ENCODE results near the gene GNG7.
"Not testable (repeated sequence)": the region's sequence is repeated elsewhere in the genome, so short reads cannot be mapped to it uniquely, and the experiment has no call there.

Gene GNG7

DNA sequence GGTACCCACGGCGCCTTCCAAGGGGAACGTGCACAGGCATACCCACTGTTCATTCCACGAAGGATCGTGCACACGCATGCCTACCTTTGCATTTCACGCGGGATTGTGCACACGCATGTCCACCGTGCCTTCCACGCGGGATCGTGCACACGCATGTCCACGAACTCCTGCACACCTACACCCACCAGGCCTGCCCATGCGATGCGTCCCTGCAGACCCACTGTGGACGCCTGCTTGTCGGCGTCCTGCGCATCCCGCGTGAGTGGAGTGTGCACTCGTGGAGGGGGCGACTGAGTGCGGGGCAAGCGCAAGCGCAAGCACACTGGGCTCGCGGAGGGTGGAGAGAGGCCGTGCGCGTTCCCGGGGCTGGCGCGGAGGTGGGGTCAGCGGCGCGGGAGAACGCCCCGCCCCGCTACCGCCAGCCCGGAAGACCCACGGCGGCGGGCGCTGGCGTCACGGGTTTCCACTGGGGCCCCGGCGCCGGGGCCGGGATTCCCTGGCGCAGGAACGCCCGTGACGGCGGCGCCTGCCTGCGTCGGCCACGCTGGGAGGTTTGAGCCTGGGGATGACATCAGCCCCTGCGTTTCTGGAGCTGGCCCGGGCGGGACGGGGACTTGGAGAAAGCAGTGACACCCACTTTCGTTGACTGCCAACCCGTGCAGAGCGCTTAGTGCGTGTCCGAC is 207.9 kb downstream of the GNG7 start:
- Histone ChIP-seq H2AFZ (ENCODE audit: low read length) (peak overlapping the region; percentile 73), H3K9me3 (replicated peaks; ENCODE audit: insufficient read depth, low read length) (no peaks in the 10 kb centered on the region), H3F3A (ENCODE audit: insufficient read depth, low read length) (peaks cover 29% of the 10 kb centered on the region), H3K27me3 (replicated peaks; ENCODE audit: insufficient read depth, low read length) (peaks cover 5% of the 10 kb centered on the region), H3K9ac (ENCODE audit: low read length) (peak overlapping the region; percentile 80), H3K27ac (ENCODE audit: low read length) (peak overlapping the region; percentile 58; the same call in 1 of the 2 replicates), H3K4me2 (ENCODE audit: low read depth, low read length) (peak overlapping the region; percentile 97), H3K9me2 (replicated peaks; ENCODE audit: insufficient read depth, low read length) (no peaks in the 10 kb centered on the region), H3K4me1 (ENCODE audit: low read length) (peaks cover 32% of the 10 kb centered on the region), H3K4me3 (ENCODE audit: low read length) (peak overlapping the region; percentile 81), H3K79me2 (ENCODE audit: low read length) (no peaks in the 10 kb centered on the region), H3K36me3 (replicated peaks; ENCODE audit: insufficient read depth, low read length) (no peaks in the 10 kb centered on the region), H4K20me1 (ENCODE audit: insufficient read depth, low read length) (no peaks in the 10 kb centered on the region)
- peak; percentile 59 for DNase-seq
- TF ChIP-seq, protein P1, sequence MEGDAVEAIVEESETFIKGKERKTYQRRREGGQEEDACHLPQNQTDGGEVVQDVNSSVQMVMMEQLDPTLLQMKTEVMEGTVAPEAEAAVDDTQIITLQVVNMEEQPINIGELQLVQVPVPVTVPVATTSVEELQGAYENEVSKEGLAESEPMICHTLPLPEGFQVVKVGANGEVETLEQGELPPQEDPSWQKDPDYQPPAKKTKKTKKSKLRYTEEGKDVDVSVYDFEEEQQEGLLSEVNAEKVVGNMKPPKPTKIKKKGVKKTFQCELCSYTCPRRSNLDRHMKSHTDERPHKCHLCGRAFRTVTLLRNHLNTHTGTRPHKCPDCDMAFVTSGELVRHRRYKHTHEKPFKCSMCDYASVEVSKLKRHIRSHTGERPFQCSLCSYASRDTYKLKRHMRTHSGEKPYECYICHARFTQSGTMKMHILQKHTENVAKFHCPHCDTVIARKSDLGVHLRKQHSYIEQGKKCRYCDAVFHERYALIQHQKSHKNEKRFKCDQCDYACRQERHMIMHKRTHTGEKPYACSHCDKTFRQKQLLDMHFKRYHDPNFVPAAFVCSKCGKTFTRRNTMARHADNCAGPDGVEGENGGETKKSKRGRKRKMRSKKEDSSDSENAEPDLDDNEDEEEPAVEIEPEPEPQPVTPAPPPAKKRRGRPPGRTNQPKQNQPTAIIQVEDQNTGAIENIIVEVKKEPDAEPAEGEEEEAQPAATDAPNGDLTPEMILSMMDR (IDR thresholded peaks at IDR 0.05; ENCODE audit: low read length), result no peak
- TF ChIP-seq EZH2 (optimal IDR thresholded peaks at IDR 0.05; ENCODE audit: low read depth, low read length) (no peak), EZH2phosphoT487 (IDR thresholded peaks at IDR 0.05; ENCODE audit: low read length) (no peak)

DNA sequence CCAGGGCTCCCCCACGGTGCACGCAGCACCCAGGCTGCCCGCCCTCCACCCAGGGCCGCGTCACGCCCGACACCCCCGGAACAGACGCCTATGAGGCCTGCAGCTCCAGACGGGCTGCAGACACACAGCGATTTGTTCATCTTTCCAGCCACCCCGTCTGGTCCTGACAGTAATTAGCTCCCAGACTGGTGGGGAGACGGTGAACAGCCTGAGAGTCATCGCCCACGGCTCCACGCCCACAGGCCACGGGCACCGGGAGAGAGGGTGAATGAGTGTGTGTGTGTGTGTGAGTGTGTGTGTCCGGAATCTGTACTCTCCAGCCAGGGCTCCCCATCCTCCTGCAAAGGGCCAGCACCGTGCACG is 208.4 kb downstream of the GNG7 start:
- Histone ChIP-seq H3K9ac (ENCODE audit: low read length) (peak overlapping the region; percentile 80; the same call in 1 of the 2 replicates), H3K4me3 (ENCODE audit: low read length) (peak overlapping the region; percentile 81), H3F3A (ENCODE audit: insufficient read depth, low read length) (peaks cover 29% of the 10 kb centered on the region), H3K27ac (ENCODE audit: low read length) (no peak overlapping the region), H3K9me3 (replicated peaks; ENCODE audit: insufficient read depth, low read length) (no peaks in the 10 kb centered on the region), H2AFZ (ENCODE audit: low read length) (no peak overlapping the region), H3K36me3 (replicated peaks; ENCODE audit: insufficient read depth, low read length) (no peaks in the 10 kb centered on the region), H3K4me1 (ENCODE audit: low read length) (peaks cover 34% of the 10 kb centered on the region), H3K79me2 (ENCODE audit: low read length) (no peaks in the 10 kb centered on the region), H3K4me2 (ENCODE audit: low read depth, low read length) (peak overlapping the region; percentile 97), H3K27me3 (replicated peaks; ENCODE audit: insufficient read depth, low read length) (peaks cover 8% of the 10 kb centered on the region), H3K9me2 (replicated peaks; ENCODE audit: insufficient read depth, low read length) (no peaks in the 10 kb centered on the region), H4K20me1 (ENCODE audit: insufficient read depth, low read length) (no peaks in the 10 kb centered on the region)
- TF ChIP-seq EZH2 (optimal IDR thresholded peaks at IDR 0.05; ENCODE audit: low read depth, low read length), result no peak
- TF ChIP-seq, protein P1 (IDR thresholded peaks at IDR 0.05; ENCODE audit: low read length), result no peak
- no peak for DNase-seq

DNA sequence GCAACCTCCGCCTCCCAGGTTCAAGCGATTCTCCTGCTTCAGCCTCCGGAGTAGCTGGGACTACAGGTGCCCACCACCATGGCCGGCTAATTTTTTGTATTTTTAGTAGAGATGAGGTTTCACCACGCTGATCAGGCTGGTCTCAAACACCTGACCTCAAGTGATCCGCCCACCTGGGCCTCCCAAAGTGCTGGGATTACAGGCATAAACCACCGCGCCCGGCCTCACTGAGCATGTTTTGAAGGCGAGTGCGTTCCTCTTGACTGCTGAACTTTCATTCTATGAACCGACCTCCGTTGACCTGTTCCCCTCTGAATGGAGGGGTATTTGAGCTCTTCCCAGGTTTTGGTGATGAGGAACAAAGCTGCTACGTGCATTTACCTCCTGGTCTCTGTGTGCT is 209.0 kb downstream of the GNG7 start:
- not testable (repeated sequence) for H3K4me3 ChIP-seq (ENCODE audit: low read length); H2AFZ ChIP-seq (ENCODE audit: low read length); H3K36me3 ChIP-seq (replicated peaks; ENCODE audit: insufficient read depth, low read length); H3K9me3 ChIP-seq (replicated peaks; ENCODE audit: insufficient read depth, low read length); H3K27ac ChIP-seq (ENCODE audit: low read length); H3K9ac ChIP-seq (ENCODE audit: low read length); H4K20me1 ChIP-seq (ENCODE audit: insufficient read depth, low read length); H3K9me2 ChIP-seq (replicated peaks; ENCODE audit: insufficient read depth, low read length); DNase-seq; H3K79me2 ChIP-seq (ENCODE audit: low read length); H3K4me2 ChIP-seq (ENCODE audit: low read depth, low read length)
- H3K27me3 ChIP-seq (replicated peaks; ENCODE audit: insufficient read depth, low read length), result peaks cover 14% of the 10 kb centered on the region
- peaks cover 29% of the 10 kb centered on the region for H3F3A ChIP-seq (ENCODE audit: insufficient read depth, low read length)
- peaks cover 34% of the 10 kb centered on the region for H3K4me1 ChIP-seq (ENCODE audit: low read length)

DNA sequence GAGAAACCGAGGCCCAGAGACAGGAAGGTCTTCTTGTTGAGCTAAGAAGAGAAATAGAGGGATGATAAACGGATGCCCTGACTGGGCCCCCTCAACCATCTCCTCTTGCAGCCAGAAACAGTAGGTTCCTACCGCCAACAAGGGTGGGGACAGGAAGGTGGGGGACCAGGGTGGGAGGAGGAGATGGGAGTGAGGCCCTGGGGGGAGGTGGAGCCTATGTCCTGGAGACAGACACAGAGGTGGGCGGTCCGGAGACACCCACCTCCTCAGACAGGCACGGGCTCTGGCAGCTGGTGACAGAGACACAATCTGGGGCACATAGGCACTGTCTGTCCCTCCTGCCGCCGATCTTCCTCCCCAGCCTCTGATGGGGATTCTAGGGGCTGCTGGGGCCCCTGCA is 209.6 kb downstream of the GNG7 start:
- H3K4me1 ChIP-seq (ENCODE audit: low read length), result peaks cover 34% of the 10 kb centered on the region
- no peak overlapping the region for H3K4me2 ChIP-seq (ENCODE audit: low read depth, low read length)
- no peaks in the 10 kb centered on the region for H3K79me2 ChIP-seq (ENCODE audit: low read length)
- H3K36me3 ChIP-seq (replicated peaks; ENCODE audit: insufficient read depth, low read length), result no peaks in the 10 kb centered on the region
- no peak overlapping the region for H2AFZ ChIP-seq (ENCODE audit: low read length)
- no peaks in the 10 kb centered on the region for H3K9me3 ChIP-seq (replicated peaks; ENCODE audit: insufficient read depth, low read length)
- H3K27ac ChIP-seq (ENCODE audit: low read length), result no peak overlapping the region
- no peak overlapping the region for H3K9ac ChIP-seq (ENCODE audit: low read length)
- TF ChIP-seq EZH2phosphoT487 (IDR thresholded peaks at IDR 0.05; ENCODE audit: low read length) (no peak), EZH2 (optimal IDR thresholded peaks at IDR 0.05; ENCODE audit: low read depth, low read length) (no peak)
- H3K27me3 ChIP-seq (replicated peaks; ENCODE audit: insufficient read depth, low read length), result peaks cover 19% of the 10 kb centered on the region
- no peaks in the 10 kb centered on the region for H3K9me2 ChIP-seq (replicated peaks; ENCODE audit: insufficient read depth, low read length)
- peaks cover 29% of the 10 kb centered on the region for H3F3A ChIP-seq (ENCODE audit: insufficient read depth, low read length)
- no peaks in the 10 kb centered on the region for H4K20me1 ChIP-seq (ENCODE audit: insufficient read depth, low read length)
- H3K4me3 ChIP-seq (ENCODE audit: low read length), result no peak overlapping the region
- DNase-seq, result no peak

Data from MM.1S (cell line).